Stimulated activated CD4-positive, alpha-beta T cell treated with anti-CD3 and anti-CD28 coated beads, TNF-alpha, amount 100 ng/mL, for 24 hours (primary cell): Measurements from ENCODE around the gene BAG3.
"Not testable (repeated sequence)": the region's sequence is repeated elsewhere in the genome, so short reads cannot be mapped to it uniquely, and the experiment has no call there.

ENCODE experiments used
- DNase-seq, 3 experiments: peaks; one replicate each; pipeline ENCODE4 v3.0.0-alpha.2; 2020; ENCODE audit warnings: low read depth in 3 of 3

BAG3 gene

DNA sequence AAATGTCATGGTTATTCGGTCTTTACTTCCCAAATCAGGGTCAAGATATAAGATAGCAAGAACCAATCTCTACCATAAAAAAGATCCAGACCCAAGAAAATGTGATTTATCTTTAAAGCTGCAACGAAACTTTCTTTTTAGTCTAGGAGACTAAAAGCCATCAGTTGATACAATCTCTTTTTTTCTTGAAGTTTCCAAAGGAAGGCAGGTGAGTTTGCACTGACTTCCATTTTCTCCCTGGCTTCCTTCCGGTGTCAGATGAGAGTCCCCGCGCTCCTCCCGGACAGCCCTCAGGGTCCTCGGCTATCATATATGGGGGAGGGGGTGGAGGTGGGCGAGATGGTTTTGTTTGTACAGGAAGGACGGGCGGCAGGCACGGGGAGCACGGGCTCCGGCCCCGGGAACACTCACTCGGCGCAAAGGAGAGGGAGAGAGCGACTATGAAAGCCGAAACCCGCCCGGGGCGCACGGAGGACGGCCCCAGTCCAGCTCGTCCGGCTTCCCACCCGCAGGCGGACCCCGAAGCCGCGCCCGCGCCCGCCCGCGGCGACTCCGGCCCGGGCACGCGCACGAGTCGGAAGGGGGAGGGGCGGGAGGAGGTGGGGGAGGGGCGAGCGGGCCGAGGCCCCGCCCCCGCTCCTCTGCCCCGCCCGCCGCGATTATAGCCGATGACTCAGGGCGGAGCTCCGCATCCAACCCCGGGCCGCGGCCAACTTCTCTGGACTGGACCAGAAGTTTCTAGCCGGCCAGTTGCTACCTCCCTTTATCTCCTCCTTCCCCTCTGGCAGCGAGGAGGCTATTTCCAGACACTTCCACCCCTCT is at the start of gene BAG3:
Gene BAG3 (plus strand): TSS at position 689 of the 822 bp plus-strand sequence. CDS start 296 bp downstream, outside the sequence.
- peak; percentile 64 to 75 (median 73) for DNase-seq

DNA sequence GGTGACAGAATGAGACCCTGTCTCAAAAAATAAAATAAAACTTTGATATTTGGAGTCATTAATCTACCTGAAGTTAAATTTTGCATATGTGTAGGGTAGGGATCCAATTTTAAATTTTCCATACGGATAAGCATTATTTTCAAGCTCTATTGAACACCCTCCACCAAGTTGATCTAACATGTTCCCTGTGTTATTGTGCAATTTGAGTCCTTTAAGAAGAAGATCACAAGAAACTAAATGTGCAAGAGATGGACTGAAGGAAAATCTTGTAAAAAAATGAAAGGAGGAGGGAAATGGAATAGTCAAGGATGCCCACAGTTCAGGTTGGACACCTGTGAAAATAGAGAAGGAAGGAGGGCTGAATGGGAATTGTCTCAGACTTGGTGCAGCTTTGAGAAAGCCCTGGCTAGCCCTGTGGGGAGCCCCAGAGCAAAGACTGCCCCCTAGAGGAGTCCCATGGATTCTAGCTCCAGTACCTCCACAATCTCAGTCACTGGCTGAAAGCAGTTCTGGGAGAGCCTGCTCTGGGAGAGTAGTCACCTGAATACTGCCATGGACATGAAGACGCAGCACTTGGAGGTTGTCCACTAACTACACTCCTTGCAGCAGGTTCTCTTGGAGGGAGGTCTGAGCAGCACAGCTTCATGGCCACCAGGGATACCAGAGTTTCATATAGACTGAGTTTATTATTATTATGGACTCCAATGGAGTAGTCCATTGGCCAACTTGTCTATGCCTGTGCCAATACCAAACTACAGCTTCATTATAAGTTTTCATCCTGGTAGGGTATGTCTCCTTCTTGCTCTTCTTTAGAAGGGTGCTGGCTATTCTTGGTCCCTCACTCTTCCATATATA is 48.7 kb upstream of the BAG3 start:
- peak in 1 of 3 experiments; percentile 25 for DNase-seq

DNA sequence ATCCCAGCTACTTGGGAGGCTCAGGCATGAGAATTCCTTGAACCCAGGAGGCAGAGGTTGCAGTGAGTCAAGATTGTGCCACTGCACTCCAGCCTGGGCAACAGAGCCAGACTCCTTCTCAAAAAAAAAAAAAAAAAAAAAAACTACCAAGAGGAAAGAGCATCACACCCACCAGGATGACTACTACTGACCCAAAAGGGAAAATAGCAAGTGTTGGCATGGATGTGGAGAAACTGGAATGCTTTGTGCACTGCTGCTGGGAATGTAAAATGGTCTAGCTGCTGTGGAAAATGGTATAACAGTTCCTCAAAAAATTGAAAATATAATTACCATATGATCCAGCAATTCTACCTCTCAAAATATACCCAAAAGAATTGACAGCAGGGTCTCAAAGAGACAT is 46.7 kb upstream of the BAG3 start:
- DNase-seq: no peak

DNA sequence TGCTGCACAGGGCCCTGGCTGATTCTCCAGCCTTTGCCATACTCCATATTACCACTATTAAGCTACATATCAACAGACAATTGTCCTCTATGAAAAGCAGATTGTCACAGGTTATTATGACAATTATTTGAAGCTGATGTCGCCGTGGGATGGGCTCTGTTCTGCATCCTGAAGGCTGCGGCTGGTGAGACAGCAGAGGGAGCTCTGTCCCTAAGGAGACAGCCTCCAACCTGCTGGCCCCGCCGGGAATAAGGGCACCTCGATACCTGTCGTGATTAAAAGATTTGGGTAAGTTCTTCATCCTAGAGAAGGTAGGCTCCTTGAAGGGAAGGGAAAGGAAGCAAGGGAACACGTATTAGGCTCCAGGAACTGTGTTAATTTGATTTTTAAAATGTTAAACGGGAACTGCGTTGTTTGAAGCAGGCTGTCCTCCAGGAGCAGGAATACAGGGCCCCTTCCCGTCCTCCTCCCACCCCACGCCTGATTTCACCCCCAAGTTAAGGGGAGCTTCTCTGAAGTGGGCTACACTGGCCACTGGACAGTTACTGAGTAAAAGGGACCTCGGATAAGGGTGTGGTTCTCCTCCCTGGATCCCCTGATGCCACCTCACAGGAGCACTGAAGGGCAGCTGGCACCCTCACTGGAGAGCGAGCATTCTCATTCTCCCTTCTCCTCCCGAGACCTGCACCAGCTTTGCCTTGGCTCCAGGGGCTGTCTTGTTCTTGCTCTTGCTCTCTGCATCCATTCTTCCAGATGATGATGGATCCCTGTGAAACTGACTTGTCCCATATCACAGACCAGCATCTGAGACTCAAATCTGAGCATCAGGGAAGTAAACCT is 42.6 kb upstream of the BAG3 start:
- peak in 2 of 3 experiments; percentile 17 to 23 for DNase-seq

DNA sequence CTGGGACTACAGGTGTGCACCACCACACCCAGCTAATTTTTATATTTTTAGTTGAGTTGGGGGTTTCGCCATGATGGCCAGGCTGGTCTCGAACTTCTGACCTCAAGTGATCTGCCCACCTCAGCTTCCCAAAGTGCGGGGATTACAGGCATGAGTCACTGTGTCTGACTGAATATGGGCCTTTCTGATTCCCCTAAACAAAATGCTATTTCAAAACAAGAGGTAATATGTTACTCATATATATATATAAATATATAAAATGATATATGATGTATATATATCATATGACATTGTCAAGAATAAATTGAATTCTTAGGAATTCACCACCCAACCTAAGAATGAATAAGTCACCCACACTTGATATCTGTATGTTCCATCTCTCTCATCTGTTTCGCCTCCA is 41.7 kb upstream of the BAG3 start:
- DNase-seq: no peak

DNA sequence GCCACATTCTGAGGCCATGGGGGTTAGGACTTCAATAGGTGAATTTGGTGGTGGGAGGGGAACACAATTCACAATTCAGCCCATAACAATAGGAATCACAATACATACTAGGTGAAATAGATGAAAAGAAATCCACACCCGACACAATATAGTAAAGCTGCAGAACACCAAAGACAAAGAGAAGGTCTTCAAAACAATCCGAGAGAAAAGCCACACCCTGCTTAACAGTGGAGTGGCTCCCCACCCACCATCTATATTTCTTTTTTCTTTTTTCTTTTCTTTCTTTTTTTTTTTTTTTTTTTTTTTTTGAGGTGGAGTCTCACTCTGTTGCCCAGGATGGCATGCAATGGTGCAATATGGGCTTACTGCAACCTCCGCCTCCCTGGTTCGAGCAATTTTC is 39.7 kb upstream of the BAG3 start:
- DNase-seq: no peak

DNA sequence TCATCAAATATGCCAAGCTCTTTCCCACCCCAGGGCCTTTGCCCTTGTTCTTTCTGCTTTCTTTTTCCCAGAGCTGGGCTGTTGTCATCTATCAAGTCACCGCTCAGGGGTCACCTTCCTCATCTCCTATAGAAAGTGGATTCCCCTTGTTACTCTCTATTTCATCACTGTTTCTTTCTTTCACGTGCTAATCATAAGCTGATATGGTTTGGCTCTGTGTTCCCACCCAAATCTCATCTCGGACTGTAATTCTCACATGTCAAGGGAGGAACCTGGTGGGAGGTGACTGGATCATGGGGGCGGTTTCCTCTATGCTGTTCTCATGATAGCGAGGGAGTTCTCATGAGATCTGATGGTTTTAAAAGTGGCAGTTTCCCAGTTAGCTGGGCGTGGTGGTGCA is 37.4 kb upstream of the BAG3 start:
- DNase-seq: no peak

DNA sequence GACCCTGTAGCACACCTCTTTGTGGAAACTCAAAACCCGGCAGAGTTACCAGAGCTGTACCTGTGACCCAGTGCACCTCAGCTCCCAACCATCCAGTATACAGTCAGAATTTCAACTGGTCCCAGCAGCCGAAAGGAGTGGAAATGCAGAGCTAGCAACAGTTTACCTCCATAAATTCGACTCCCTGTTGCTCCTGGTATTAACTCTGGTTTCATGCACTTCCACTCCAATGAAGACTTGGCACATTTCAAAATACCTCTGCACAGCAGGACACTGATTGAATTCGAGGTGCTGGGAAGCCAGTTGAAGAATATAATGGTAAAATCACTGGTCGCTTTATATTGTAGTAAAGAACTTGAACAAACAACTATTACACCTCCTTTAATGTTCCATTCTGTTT is 36.5 kb upstream of the BAG3 start:
- no peak for DNase-seq

DNA sequence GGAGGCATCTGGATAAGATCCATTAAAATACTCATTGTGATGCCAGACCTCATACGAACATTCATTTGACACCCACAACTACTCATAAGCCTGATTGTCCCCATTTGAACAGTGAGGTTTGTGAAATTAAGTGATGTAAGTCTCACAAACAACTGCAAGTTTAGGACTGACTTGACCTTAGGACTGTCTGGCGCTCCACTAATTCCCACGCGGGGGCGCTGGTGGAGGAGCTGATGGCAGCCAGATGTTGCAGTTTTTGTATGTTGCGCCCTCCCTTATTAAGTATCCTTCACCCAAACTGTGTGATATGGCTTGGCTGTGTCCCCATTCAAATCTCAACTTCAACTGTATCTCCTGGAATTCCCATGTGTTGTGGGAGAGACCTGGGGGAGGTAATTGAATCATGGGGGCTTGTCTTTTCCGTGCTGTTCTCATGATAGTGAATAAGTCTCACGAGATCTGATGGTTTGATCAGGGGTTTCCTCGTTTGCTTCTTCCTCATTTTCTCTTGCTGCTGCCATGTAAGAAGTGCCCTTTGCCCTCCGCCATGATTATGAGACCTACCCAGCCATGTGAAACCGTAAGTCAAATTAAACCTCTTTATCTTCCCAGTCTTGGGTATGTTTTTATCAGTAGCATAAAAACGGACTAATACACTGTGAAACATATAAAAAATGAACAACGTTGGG is 34.2 kb upstream of the BAG3 start:
- no peak for DNase-seq

DNA sequence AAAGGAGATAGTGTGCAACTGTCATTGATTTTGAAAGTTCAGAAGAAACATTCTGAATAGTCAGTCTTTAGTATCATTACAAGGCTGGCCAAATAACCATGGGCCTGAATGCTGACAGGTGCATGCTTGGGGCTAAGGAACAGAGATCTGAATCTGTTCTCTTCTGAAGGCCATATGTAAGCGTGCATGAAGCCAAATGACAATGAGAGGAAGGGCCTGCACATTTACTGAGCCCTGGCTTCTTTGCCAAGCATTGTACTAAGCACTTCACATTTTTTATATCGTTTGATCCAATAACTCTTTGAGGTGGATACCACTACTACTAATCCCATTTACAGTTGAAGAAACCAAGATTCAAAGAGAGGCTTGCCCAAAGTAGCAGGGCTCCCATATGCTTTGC is 32.0 kb upstream of the BAG3 start:
- DNase-seq: no peak

DNA sequence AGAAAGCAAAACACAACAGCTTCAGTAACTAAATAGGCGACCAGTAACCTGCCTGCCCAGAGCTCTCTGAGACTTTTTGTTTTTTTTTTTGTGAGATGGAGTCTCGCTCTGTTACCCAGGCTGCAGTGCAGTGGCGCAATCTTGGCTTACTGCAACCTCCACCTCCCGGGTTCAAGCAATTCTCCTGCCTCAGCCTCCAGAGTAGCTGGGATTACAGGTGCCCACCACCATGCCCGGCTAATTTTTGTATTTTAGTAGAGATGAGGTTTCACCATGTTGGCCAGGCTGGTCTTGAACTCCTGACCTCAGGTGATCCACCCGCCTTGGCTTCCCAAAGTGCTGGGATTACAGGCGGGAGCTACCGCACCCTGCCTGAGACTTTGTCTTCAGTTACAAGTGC is 31.4 kb upstream of the BAG3 start:
- not testable (repeated sequence) for DNase-seq

DNA sequence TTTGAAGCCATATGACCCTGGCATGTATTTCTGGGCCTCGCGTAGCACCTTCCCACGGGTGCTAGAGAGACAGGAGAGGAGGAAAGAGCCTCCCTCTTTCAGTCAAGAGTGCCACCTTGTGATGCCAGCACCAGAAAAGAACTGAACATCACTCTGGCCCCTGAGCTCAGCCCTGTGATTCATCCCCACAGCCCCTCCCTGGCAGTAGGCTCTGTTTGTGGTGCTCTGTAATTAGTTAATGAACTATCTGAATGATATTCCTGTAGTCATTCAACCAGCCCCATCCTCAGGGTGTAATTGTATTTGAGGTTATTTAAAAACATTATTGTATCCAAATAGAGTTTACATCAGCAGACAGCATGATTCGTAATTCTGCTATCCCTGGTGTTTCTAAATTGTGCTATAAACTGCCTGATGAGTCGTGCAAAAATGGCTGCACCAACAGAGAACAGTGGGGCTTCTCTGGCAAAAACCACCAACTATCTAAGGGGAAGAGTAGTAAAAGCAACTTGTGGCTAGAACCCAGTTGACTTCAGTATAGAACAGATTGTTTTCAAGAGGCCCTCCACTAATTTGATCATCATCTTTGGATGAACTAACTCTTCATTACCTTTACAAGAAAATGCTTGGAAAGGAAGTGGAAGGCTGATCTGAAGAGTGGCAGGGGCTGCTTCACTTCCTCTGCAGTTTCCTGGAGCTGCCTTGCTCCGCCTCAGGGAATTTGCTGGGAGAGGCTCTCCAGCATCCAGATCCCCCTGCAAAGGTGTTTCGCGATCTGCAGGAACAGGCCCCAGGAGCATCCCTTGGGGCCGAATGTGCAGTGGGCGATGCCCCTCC is 30.7 kb upstream of the BAG3 start:
- no peak for DNase-seq

DNA sequence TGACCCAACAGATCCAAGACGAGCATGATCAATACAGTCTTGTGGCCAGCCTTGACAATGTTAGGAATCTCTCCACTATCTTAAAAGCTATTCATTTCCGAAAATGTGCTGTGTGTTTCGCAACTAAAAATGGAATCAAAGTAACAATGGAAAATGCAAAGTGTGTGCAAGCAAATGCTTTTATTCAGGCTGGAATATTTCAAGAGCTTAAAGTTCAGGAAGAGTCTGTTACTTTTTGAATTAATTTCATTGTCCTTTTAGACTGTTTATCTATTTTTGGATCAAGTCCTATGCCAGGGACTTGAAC is 30.1 kb upstream of the BAG3 start:
- no peak for DNase-seq

DNA sequence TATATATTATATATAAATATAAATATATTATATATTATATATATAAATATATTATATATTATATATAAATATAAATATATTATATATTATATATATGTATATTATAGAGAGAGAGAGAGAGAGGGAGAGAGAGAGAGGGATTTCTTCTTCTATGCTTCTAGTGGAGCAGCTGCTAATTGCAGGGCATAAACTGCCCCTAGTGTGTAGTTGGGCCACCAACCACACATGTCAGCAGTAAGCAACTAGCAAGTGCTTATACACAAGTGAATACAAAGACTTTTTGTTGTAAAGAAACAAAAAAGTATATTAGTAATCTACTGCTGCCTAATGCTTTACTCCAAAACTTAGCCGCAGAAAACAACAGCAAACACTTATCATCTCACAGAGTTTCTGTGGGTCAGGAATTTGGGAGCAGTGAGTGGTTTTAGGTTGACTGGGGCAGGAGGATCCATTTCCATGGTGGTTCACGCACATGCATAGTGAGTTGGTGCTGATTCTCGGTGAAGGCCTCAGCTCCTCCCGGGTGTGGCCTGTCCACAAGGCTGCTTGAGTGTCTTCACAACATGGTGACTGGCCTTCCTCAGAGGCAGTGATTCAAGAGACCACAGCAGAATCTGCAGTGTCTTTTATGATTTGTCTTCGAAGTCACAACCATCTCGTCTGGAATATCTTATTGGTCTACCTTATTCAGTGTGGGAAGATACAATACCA is 25.5 kb upstream of the BAG3 start:
- no peak for DNase-seq

DNA sequence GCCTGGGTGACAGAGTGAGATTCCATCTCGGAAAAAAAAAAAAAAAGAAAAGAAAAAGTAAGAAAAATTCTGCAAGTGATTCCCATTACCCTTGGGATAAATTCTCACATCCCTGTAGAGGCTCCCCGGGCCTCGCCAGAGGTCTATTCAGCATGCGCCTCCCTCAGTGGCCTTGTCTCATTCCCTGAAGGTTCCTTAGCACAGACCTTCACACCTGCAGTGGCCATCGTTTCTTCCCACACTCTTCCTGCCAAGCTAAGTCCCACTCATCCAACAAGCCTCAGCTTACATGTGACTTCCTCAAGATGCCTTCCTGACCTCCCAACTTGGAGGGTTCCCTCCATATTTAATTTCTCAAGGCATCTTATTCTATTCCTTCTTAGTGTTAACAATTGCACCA is 20.9 kb upstream of the BAG3 start:
- no peak for DNase-seq

DNA sequence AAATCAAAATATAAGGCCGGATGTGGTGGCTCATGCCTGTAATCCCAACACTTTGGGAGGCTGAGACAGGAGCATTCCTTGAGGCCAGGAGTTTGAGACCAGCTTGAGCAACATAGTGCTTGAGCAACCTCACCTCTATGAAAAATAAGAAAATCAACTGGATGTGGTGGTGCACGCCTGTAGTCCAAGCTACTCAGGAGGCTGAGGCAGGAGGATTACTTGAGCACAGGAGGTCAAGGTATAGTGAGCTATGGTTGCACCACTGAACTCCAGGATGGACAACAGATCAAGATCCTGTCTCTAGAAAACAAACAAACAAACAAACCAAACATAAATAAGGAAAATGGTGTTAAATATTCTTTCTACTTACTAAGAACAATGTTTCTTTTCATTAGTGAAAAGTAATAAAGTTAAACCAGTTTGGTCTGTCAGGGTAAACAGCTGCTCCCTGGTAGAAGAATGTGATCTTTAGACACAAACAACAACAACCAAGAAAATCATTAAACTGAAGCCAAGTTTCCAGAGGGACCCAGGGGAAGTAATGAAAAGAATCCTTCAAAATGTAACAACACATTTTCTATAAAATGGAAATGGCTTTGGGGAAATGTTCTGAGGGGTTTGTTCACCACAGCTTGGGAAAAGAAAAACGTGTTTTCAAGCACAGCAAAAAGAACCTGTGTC is 17.5 kb upstream of the BAG3 start:
- DNase-seq: no peak

DNA sequence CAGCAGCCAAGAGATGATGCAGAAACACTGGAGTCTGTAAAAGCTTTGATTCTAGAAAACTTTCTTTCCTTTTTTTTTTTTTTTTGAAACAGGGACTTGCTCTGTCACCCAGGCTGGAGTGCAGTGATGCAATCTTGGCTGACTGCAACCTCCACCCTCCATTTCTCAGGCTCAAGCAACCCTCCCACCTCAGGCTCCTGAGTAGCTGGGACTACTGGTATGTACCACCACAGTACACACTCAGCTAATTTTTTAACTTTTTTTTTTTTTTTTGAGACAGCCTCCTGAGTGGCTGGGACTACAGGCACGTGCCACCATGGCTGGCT is 17.0 kb upstream of the BAG3 start:
- DNase-seq: no peak

DNA sequence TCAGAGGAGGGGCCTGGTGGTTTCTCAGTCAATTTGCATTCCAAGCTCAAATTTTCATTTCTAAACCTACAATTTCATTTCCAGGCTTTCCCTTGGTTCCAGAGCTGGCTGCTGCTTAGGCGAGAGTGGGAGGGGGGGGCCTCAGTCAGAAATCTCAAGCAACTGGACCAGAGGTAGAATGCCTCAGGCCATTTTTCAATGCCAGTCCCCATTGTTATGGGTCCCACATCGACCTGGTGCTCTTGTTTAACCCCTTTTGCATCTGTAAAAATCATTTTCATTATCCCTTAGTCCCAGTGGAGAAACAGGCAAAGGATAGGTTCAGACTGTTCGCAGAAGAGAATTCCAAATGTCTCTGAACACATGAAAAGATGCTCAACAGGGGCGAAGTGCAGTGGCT is 13.5 kb upstream of the BAG3 start:
- no peak for DNase-seq

DNA sequence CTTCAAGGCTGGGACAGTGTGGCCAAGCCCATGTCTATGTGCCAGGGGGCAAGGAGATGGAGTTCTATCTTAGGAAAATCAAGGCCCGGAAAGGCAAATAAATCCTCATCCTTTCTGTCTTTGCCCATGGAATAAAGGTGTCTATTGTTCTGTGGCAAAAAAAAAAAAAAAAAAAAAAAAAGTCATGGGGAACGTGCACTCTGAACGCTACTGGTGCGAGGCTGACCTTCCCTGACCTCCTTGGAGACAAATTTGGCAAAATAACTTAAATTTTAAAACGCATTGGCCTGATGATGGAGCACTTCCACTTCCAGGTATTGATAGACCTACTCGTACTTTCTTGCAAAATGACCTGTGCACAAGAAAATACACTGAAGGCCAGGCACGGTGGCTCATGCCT is 12.2 kb upstream of the BAG3 start:
- no peak for DNase-seq

DNA sequence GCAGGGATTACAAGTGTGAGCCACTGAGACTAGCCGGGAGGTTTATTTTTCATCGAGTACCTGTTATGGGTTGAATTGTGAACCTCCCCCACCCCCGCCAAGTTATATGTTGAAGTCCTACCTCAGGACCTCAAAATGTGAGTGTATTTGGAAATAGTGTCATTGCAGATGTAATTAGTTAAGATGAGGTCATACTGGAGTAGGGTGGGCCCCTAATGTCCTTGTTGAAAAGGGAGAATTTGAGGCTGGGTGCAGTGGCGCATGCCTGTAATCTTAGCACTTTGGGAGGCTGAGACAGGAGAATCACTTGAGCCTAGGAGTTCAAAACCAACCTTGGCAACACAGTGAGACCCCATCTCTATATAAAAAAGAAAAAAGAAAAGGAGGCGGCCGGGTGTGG is 10.8 kb upstream of the BAG3 start:
- DNase-seq: no peak
